Tibial nerve (tissue), 4 donors: ENCODE measurements around the gene ARMS2. TPM values are rescaled to one million over a fixed set of nuclear protein-coding genes. Genes with fewer than 3 reads are reported as not detected.

Experiments used
- DNase-seq, 2 donors: peaks; one replicate each; pipeline ENCODE4 v3.0.0-alpha.2; 2019; ENCODE audit warnings: low spot score in 2 of 2
- H3K27ac ChIP-seq, 4 donors: fragments of 200-600 bp; sonication (generic) in 3 of 4; one replicate each; pipeline ENCODE4 v1.5.1; 2017 to 2019; ENCODE audit warnings: mild to moderate bottlenecking in 1 of 4
- H3K27me3 ChIP-seq, 2 donors: fragments of 200-600 bp; sonication (generic) in 1 of 2; one replicate each; pipeline versions ENCODE4 v1.5.1 to v1.6.0; 2017 to 2019
- H3K36me3 ChIP-seq, 3 donors: fragments of 200-600 bp; sonication (generic); one replicate each; pipeline ENCODE4 v1.5.1; 2018 to 2019
- H3K4me1 ChIP-seq, 4 donors: fragments of 200-600 bp; sonication (generic) in 3 of 4; one replicate each; pipeline ENCODE4 v1.5.1; 2017 to 2019
- H3K4me3 ChIP-seq, 4 donors: fragments of 200-600 bp; sonication (generic) in 3 of 4; one replicate each; pipeline ENCODE4 v1.5.1; 2017 to 2019; ENCODE audit warnings: mild to moderate bottlenecking in 1 of 4, moderate library complexity in 1 of 4
- H3K9me3 ChIP-seq, 4 donors: fragments of 200-600 bp; sonication (generic) in 3 of 4; one replicate each; pipeline ENCODE4 v1.5.1; 2017 to 2019
- CTCF ChIP-seq, 5 experiments: fragments of 200-600 bp in 3 of 5; fragments of 450-650 bp in 2 of 5; sonication (generic) in 3 of 5; IDR thresholded peaks; one replicate each; pipeline ENCODE4 v1.5.1; 2016 to 2019; ENCODE audit warnings: antibody characterized with exemption in 5 of 5, mild to moderate bottlenecking in 3 of 5, moderate library complexity in 2 of 5
- EP300 ChIP-seq, 2 donors: sonication (generic); formaldehyde crosslinking; IDR thresholded peaks; one replicate each; pipeline ENCODE4 v1.6.1; 2017; ENCODE audit warnings: antibody characterized with exemption in 2 of 2, mild to moderate bottlenecking in 1 of 2
- POLR2A ChIP-seq, 2 donors: fragments of 450-650 bp; IDR thresholded peaks; one replicate each; pipeline ENCODE4 v1.6.1; 2017; ENCODE audit warnings: antibody characterized with exemption in 2 of 2, mild to moderate bottlenecking in 2 of 2, moderate library complexity in 2 of 2
- WGBS, 2 donors: methylation state at CpG; one replicate each; pipeline ENCODE4 v1.1.5; 2018; 5-methylcytosine and 5-hydroxymethylcytosine counted together
- total RNA-seq, 4 donors: library from RNA; depleted of rRNA; stranded (reverse); fragments of >200 nt; gene quantifications; one replicate each; pipeline ENCODE4 v1.1.0, GENCODE V29; 2016

ARMS2 gene
- total RNA-seq, 4 donors from 2014 or later = not detected

GRCh38 chr10:122474131-122474818 lies 19.8 kb downstream of the ARMS2 start:
- H3K9me3 ChIP-seq = no peaks in the 10 kb centered on the region
- H3K4me1 ChIP-seq = peaks cover 0 to 43% (median 29%) of the 10 kb centered on the region in 4 donors
- WGBS, 2 donors = 57 to 60% methylated on average over 15 of the region's 15 CpGs
- no peaks in the 10 kb centered on the region for H3K36me3 ChIP-seq
- DNase-seq = no peak
- peak overlapping the region in 2 of 4 donors; percentile 42 to 67 for H3K27ac ChIP-seq
- no peak for TF ChIP-seq EP300 (IDR thresholded peaks at IDR 0.05)
- no peak for TF ChIP-seq CTCF (IDR thresholded peaks at IDR 0.05)
- TF ChIP-seq POLR2A (IDR thresholded peaks at IDR 0.05) = no peak
- no peaks in the 10 kb centered on the region for H3K27me3 ChIP-seq
- no peak overlapping the region for H3K4me3 ChIP-seq

DNA sequence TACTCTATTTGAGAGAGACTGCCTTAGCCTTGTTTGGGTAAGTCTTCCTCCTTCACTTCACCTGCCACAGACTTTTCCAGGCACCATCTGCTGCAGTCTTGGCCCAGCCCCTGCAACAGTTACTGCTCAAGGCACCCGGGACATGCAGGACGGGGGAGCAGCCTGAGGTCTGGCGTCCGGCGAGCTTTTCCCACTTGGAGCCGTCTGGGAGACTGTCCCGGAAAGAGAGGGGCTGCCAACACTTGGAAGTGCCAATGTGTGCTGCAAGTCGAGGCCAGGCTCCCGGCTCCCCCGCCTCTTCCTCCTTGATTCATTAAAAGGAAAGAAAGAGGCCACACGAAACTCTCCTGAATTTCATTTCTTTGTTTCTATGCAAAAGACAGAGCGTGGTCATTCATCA lies 20.6 kb downstream of the ARMS2 start:
- H3K9me3 ChIP-seq = no peaks in the 10 kb centered on the region
- no peaks in the 10 kb centered on the region for H3K36me3 ChIP-seq
- peak overlapping the region in 2 of 4 donors; percentile 42 to 67 for H3K27ac ChIP-seq
- no peak overlapping the region for H3K4me3 ChIP-seq
- no peak for TF ChIP-seq POLR2A (IDR thresholded peaks at IDR 0.05)
- TF ChIP-seq CTCF (IDR thresholded peaks at IDR 0.05) = no peak
- no peak for TF ChIP-seq EP300 (IDR thresholded peaks at IDR 0.05)
- DNase-seq = no peak
- no peaks in the 10 kb centered on the region for H3K27me3 ChIP-seq
- H3K4me1 ChIP-seq = peaks cover 0 to 38% (median 27%) of the 10 kb centered on the region in 4 donors
- WGBS, 2 donors = 34 to 41% methylated on average over 12 of the region's 12 CpGs

DNA sequence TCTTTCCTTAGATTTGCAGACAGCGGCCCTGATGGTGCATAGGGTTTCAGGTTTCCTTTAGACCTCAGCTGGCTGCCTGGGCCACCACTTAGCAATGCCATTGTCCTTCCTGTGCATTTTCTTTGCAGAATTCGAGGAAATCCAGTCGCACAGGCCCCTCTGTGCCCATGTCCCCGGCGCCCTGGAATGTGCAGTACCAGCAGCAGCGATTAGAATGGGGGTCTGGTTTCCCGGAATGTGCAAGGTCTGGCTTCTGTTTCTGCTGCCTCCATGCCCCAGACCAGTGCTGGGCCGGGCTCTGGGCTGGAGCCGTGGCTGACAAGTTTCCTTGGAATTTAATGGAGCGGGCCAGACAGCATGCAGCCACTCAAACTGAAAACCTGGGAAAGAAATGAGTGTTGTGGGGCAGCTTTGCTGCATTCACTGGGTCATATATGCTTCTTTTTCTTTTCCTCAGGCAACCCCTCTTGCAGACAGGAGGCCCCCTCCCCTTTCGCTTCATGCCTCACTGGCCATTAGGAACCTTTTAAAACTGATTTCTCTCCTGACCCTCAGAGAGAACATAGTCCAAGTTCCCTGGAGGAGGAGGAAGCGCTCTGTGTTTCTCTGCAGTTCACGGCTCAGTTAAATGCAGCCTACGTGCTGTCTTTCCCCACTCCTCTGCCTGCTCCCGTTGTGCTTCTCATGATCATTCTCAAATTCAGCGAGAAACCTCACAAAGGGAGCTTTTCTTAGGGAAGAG lies 21.3 kb downstream of the ARMS2 start:
- Histone ChIP-seq H3K4me3 (no peak overlapping the region), H3K36me3 (no peaks in the 10 kb centered on the region), H3K9me3 (no peaks in the 10 kb centered on the region), H3K27ac (peak overlapping the region in 2 of 4 donors; percentile 42 to 67), H3K27me3 (no peaks in the 10 kb centered on the region), H3K4me1 (peaks cover 0 to 41% (median 27%) of the 10 kb centered on the region in 4 donors)
- WGBS, 2 donors = 48 to 60% methylated on average over 16 of the region's 16 CpGs
- no peak for TF ChIP-seq POLR2A (IDR thresholded peaks at IDR 0.05)
- no peak for TF ChIP-seq CTCF (IDR thresholded peaks at IDR 0.05)
- no peak for TF ChIP-seq EP300 (IDR thresholded peaks at IDR 0.05)
- no peak for DNase-seq

DNA sequence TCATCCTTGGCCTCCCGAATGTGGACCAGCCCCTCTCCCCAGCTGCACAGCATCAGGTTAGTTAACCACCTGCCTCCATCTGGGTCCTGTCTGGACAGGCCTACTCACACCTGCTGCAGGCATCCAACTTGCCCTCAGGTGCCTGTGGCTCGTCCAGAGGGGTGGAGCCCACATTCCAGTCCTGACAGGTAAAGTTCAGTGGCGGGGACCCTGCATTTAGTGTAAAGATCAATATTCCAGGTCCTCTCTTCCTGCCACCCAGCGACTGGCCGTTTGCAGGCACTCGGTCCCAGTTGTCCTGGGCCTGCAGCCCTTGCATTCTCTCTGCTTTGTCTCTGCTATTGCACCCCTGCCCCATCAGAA lies 21.9 kb downstream of the ARMS2 start:
- no peak for TF ChIP-seq EP300 (IDR thresholded peaks at IDR 0.05)
- Histone ChIP-seq H3K9me3 (no peaks in the 10 kb centered on the region), H3K36me3 (no peaks in the 10 kb centered on the region), H3K27ac (peak overlapping the region in 2 of 4 donors; percentile 42 to 67), H3K4me1 (peaks cover 0 to 41% (median 27%) of the 10 kb centered on the region in 4 donors), H3K27me3 (no peaks in the 10 kb centered on the region), H3K4me3 (no peak overlapping the region)
- no peak for DNase-seq
- WGBS, 2 donors = 84 to 88% methylated on average over 5 to 6 of the region's 6 CpGs

DNA sequence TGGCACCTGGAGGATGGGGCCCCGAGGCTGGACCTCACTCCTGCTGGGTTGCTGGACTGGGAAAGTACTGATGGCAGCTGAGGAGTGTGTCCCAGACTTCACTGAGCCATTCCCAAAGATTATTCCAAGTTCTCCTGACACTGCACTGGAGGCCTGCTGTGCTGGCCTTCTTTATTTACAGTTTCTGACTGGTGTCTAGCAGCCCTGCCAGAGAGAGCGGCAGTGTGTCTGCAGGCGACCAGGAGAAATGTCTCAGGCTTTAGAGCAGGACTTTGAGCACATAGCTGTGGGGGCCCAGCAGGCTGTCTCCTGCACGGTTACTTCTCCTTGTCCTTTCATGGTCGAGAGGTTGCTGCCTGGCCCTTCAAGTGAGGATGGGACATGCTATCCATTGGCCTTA lies 23.0 kb downstream of the ARMS2 start:
- no peaks in the 10 kb centered on the region for H3K9me3 ChIP-seq
- H3K27me3 ChIP-seq = no peaks in the 10 kb centered on the region
- peak overlapping the region in 2 of 4 donors; percentile 32 to 56 for H3K27ac ChIP-seq
- H3K4me3 ChIP-seq = no peak overlapping the region
- no peaks in the 10 kb centered on the region for H3K36me3 ChIP-seq
- peaks cover 0 to 41% (median 27%) of the 10 kb centered on the region in 4 donors for H3K4me1 ChIP-seq
- DNase-seq = no peak
- 93 to 95% methylated on average over 5 of the region's 5 CpGs for WGBS, 2 donors
- TF ChIP-seq POLR2A (IDR thresholded peaks at IDR 0.05) (no peak), EP300 (IDR thresholded peaks at IDR 0.05) (no peak), CTCF (IDR thresholded peaks at IDR 0.05) (no peak)
